ENCODE results near the gene CPNE8.

DNA sequence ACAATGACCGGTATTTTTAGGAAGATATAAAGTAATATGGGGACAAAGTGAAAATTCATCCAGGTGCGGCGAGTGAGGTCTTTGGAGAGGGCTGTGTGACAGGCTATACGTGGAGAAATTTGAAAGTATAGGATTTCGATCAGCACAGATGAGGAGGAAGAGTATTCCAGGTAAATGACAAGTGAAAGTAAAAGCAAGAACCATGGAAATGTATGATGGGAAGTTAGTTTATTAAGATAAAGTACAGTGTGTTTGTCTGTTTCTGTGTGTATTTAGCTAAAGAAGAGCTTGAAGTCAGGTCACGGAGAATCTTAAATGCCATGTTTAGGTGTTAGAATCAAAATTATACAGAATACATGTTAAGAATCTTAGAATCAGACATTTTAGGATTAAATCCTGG lies 239.0 kb downstream of the CPNE8 start:
- TF ChIP-seq EZH2phosphoT487 (IDR thresholded peaks at IDR 0.05; ENCODE audit: borderline replicate concordance, low read depth, low read length), result no peak
- TF ChIP-seq, protein P1, sequence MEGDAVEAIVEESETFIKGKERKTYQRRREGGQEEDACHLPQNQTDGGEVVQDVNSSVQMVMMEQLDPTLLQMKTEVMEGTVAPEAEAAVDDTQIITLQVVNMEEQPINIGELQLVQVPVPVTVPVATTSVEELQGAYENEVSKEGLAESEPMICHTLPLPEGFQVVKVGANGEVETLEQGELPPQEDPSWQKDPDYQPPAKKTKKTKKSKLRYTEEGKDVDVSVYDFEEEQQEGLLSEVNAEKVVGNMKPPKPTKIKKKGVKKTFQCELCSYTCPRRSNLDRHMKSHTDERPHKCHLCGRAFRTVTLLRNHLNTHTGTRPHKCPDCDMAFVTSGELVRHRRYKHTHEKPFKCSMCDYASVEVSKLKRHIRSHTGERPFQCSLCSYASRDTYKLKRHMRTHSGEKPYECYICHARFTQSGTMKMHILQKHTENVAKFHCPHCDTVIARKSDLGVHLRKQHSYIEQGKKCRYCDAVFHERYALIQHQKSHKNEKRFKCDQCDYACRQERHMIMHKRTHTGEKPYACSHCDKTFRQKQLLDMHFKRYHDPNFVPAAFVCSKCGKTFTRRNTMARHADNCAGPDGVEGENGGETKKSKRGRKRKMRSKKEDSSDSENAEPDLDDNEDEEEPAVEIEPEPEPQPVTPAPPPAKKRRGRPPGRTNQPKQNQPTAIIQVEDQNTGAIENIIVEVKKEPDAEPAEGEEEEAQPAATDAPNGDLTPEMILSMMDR (conservative IDR thresholded peaks at IDR 0.05; ENCODE audit: low read length), result no peak

Data from OCI-LY7 (cell line).